GM12892 (cell line): Measurements from ENCODE around the gene CRB3.

Experiments
- DNase-seq: peaks from one replicate; pipeline ENCODE4 v3.0.0; 2011; ENCODE audit not compliant: insufficient read length
- FAIRE-seq: peaks from 2 replicates; lab custom pipeline; 2011; peaks lifted over from hg19 to GRCh38; lab: Jason Lieb, UNC
- POLR2A ChIP-seq: IDR thresholded peaks from 2 replicates; pipeline ENCODE4 v1.6.1; 2011; ENCODE audit warnings: low read depth, low read length, control low read depth
- POLR2AphosphoS5 ChIP-seq: IDR thresholded peaks from 2 replicates; pipeline ENCODE4 v1.6.1; 2011; ENCODE audit warnings: low read depth, low read length, control low read depth
- TAF1 ChIP-seq: IDR thresholded peaks from 2 replicates; pipeline ENCODE4 v1.6.1; 2011; ENCODE audit warnings: low read depth, mild to moderate bottlenecking, control low read depth, low read length, borderline replicate concordance

CRB3 gene

GRCh38 chr19:6476155-6476895, 12.3 kb downstream of the CRB3 start:
- TF ChIP-seq POLR2A (no peak), POLR2AphosphoS5 (no peak), TAF1 (no peak)
- FAIRE-seq (peak; percentile 70), DNase-seq (no peak)

GRCh38 chr19:6476896-6477431, 12.9 kb downstream of the CRB3 start:
- TF ChIP-seq POLR2A (no peak), POLR2AphosphoS5 (no peak), TAF1 (no peak)
- DNase-seq (no peak), FAIRE-seq (no peak)

DNA sequence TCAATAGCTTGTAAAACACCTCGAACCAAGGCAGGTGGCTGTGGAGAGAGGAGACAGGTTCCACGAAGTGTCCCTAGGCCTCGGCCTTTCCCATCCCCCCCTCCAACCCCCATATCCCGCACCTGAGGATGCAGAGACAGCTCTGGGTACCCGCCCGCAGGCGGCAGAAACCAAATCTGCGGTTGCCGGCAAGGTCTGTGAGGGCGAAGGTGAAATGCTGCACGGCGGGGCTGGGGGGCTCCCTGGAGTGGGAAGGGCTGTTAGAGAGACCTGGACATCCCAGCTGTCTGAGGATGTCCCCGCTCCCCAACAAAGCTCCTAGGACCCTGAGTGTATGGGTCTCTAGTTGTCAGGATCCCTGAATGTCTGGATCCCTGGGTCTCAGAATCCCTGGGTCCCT, 14.7 kb downstream of the CRB3 start:
- no peak for TF ChIP-seq TAF1
- no peak for TF ChIP-seq POLR2AphosphoS5
- TF ChIP-seq POLR2A, result no peak
- DNase-seq (no peak), FAIRE-seq (no peak)

GRCh38 chr19:6479836-6480398, 15.8 kb downstream of the CRB3 start:
- TF ChIP-seq POLR2AphosphoS5 (0 out of 2 replicates have a peak, but pooled peaks have one; percentile 28), POLR2A (no peak)
- DNase-seq, result no peak
- no peak for FAIRE-seq

DNA sequence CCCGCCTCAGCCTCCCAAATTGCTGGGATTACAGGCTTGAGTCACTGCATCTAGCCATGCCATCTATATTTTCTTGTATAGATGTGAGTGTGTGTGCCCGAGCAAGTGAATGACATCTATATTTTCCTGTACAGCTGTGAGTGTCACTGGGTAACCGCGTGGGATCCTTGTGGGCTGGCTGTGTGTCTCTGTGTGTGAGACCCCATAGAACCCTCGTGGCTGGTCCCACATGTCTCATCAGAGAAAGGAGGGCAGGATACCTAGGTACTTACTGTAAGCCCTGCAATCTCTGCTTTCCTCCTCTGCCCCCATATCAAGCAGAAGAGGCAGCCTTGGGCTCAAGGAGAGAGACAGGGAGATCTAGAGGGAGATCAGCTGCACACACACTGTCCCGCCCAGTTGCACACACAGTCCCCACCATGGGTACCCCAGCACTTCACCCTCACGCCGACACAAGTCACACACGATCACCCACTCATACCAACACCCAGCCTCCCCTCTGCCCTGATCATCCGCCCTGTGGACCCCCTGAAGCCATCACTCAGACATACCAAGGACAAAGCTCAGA, 16.9 kb downstream of the CRB3 start:
- DNase-seq (no peak), FAIRE-seq (no peak)

DNA sequence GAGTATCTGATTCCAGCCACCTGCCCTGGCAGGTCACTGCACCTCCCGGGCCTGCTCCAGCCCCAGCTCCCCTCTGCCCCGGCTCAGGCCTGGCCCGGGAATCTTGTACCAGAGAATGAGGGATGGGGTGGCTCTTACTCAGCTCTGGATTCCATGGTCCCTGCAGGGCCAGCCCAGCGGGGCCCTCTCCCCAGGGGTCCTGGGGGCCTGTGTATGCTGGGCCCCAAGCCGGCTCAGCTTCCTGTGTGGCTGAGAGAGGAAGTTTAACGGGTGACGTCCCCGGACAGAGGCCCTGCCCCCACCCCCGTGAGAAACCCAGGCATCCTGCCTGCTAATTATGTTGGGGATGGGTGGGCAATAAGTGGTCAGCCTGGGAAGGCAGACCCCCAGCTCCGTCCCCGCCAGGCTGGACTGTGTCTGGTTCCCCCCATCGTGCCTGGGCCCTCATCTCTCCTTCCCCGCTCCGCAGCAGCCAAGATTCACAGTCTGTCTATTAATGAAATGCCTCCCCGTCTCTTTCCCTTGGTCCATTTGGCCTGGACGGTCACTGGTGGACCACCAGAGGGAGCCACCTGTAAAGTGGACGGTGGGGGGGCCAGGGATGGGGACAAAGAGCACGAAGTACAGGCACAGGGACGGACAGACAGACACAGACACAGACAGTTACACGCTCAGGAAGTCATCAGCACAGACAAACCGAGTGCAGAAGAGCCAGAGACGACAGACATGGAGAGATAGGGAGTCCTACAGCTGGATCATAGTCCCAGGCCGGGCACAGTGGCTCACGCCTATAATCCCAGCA, 17.7 kb downstream of the CRB3 start, which contains the start of gene DENND1C:
DENND1C (minus strand) TSS at position 247 of the 802 bp plus-strand sequence; CDS start at position 155, 92 bp downstream.
- DNase-seq (peak; percentile 72), FAIRE-seq (peak; percentile 98)
- peak; percentile 55; the same call in 1 of the 2 replicates for TF ChIP-seq POLR2AphosphoS5
- TF ChIP-seq TAF1, result no peak; the same call in 1 of the 2 replicates
- peak; percentile 80; the same call in 1 of the 2 replicates for TF ChIP-seq POLR2A

More for the DNA sequence above, 16.9 kb downstream of the CRB3 start:
- no peak for TF ChIP-seq POLR2A
- no peak for TF ChIP-seq TAF1

DNA sequence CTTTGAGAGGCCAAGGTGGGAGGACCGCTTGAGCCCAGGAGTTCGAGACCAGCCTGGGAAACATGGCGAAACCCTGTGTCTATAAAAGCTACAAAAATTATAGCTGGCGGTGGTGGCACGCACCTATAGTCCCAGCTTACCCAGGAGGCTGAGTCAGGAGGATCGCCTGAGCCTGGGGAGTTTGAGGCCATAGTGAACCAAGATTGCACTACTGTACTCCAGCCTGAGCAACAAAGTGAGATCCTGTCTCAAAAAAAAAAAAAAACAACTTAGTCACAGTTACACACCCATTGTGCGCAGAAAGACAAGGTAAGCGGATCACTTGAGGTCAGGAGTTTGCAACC, 18.2 kb downstream of the CRB3 start:
- DNase-seq (no peak), FAIRE-seq (no peak)
- no peak for TF ChIP-seq POLR2A
- no peak for TF ChIP-seq TAF1

GRCh38 chr19:6483235-6483634, 19.2 kb downstream of the CRB3 start:
- FAIRE-seq, result no peak
- no peak for TF ChIP-seq POLR2A
- no peak for TF ChIP-seq TAF1
- no peak for TF ChIP-seq POLR2AphosphoS5
- DNase-seq, result no peak

DNA sequence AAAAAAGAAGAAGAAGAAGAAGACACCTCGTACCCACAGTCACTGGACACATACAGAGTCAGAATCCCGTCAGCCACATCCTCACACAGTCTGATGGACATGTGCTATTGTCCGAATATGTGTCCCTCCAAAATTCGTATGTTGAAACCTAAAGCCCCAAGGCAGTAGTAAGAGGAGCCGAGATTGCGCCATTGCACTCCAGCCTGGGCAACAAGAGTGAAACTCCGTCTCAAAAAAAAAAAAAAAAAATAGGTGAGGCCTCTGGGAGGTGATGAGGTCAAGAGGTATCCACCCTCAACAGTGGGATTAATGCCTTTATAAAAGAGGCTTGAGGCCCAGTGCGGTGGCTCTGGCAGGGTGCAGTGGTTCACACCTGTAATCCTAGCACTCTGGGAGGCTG, 20.2 kb downstream of the CRB3 start:
- FAIRE-seq (no peak), DNase-seq (no peak)
- no peak for TF ChIP-seq POLR2A
- TF ChIP-seq TAF1, result no peak
- TF ChIP-seq POLR2AphosphoS5, result no peak

GRCh38 chr19:6484831-6485230, 20.8 kb downstream of the CRB3 start:
- no peak for DNase-seq
- TF ChIP-seq POLR2AphosphoS5, result no peak
- no peak for TF ChIP-seq POLR2A
- no peak for TF ChIP-seq TAF1
- no peak for FAIRE-seq
